Measurements from ENCODE around the gene LRP4.

The LRP4 gene

DNA sequence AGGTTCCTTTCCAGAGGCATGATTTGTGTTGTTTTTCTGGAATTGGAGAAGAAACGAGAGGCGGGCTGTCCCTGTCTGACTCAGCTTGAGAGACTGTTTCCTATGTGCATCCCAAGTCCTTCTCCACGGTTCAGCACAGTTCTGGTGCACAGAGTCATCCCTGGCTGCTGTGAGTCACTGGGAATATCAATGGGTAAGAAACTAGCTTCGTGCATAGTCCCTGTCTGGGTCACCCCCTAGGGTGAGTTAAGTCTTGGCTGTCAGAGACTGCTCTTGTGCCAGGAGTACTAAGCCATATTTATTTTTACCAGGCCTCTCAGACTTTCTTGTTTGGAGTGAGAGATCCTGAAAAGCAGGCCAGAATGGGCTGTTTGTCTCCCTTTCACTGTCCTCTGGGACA lies 2.4 kb upstream of the LRP4 start:
- DNase-seq, result no peak

DNA sequence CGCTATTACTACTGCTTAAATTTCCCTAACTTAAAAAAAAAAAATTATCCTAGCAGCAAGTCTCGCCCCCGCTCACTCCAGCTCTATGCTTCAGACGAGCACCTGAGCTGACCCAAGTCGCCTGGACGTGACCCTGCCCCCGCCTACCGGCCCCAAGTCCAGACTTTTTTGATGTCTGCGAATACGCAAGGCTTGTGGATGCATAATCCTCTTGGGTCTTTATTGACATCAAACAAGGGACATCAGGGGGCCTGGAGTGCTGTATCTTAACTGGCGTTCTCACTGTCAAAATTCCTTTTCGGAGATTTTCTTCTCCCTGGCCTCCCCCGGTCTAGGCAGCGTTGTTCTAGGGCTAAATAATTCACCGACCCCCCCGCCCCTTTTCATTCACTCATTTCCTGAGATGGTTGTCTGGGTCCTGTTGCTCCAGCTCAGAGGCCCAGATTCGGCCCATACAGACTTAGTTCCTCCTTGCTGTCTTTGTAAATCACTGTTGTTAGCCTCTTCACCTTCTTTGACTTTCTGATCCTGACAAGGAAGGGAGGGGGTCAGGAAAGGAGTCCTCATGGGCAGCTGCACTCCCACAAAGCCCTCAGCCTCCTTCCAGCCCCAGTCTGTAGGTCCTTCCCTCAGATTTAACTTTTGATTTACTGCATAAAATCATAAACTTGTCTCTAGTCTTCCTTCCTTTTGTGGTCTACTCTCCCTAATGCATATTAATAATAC lies 601 bp upstream of the LRP4 start:
- DNase-seq, result no peak

DNA sequence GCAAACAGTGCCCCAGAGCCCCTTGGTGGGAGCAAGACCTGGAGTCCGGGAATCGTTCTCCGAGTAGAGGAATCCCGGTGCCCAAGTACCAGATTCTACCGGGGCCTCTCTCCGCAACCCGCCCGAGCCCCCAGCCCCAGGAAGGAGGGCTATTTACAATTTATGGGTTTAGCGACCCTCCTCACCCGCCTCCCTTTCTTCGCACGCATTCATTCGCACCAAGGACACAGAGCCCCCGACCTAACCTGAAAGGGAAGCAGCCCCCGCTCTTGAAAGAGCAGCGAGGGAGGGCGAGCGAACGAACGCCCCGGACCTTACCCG lies 628 bp downstream of the LRP4 start:
- DNase-seq, result no peak

DNA sequence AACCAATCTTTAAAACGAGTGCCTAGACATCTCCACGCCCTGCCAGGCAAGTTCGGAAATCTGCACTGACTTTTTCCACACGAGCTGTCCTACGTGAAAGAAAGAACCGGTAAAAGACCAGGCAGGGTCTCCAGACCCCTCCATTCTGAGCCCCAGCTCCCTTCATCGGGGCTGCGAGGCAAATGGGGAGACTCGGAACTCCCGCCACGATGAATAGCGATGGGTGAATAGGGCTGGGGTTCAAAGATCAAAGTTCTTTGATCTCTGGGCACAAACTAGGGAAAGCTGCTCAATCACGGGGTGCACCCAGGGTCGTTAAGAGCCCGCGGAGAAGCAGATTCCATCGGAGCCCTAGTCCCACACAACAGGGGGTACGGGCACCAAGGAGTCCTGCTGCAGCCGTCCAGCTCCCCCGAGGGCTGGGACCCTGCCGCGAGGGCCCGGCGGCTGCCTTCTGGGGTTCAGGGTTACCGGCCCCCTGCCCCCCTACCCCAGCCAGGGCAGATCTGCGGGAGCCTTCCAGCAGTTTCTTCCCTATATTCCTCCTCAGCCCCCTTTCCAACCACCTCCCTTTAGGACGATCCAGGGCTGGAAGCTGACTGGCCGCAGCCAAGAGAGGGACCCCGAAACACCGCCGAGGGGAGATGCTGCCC lies 1.1 kb downstream of the LRP4 start:
- no peak for DNase-seq

DNA sequence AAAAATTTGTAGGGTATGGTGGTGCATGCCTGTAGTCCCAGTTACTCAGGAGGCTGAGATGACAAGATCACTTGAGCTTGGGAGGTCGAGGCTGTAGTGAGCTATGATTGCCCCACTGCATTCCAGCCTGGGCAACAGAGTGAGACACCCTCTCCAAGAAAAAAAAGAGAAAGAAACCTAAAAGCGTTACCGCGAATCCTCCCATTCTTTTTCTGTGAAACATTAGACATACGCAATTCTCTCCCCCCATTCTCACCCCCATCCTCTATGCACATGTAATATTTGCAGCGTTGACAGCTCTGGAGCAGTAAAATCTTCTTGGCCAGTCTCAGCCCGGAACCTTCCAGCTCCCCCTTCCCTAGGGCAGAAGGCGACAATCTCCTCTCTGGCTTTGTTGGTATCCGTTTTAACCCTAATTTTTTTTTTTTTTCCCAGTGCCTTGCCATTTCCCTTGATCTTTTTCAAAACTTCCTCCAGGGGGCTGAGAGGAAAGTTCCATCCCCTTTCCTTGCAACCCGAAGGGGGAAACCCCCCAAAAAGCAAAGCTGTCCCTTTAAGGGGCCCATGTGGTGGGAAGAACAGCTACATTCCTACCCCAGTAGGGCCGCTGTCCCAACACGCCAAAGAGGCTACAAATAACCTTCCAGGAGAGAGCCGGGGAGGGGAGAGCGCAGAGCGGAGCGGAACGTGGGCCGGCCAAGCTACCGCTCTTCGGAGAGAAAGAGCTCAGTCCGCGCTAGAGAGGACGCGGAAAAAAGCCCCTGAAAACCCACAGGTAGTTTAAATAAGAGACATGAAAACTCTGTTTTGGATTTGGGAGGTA lies 1.9 kb downstream of the LRP4 start:
- DNase-seq, result no peak

DNA sequence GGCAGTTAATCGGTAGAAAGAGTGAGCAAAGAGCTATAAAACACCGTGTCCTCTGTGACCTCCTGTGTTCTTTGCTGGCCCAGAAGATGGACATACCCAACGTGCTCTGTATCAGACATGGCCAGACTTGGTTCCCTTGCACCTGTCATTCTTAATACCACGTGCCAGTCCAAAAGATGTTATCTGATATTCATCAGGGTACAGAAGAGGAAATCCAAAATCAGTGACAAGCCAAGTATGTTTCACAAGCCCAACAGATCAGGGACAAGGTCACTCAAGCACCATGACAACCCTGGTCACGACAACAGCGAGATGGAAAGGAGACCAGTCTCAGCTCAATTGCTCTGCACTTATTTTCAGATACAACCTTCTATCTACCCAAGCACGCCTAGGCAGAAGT lies 3.4 kb downstream of the LRP4 start:
- DNase-seq, result no peak

DNA sequence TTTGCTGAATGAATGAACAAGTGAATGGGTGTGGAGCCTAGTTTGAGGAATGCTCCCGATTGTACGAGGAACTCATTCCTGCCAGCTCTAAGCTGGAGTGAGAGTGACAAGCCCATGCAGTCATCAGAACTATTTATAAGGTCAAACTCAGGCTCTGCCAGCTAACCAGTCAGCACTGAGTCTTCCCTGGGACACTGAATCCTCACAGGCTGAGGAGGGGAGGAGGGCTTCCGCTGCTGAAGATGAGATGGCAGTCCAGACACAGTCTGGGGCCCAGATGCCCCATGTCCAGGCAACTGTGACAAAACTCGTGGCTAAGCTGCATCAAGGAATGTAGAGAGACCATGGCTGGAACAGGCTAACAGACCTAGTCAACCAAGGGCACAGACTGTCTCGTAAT lies 4.0 kb downstream of the LRP4 start:
- no peak for DNase-seq

DNA sequence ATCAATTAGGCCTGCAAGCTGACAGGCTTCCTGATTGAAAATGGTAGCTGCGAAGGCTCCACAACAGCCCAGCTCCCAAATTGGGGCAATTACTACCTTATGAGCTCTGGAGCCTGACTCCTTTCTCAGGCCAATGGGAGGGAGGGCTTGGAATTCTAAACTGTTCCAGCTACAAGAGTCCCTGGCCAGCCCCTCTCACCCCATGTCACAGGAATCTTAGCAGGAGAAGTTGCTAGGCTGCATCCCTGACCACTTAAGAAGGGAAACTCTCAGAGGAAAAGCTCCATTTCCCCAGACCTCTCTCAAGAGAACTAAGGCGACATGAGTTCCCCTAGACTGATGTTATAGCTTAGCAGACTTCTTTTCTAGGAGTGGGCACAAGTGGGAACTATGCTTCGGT lies 4.9 kb downstream of the LRP4 start:
- DNase-seq, result no peak

DNA sequence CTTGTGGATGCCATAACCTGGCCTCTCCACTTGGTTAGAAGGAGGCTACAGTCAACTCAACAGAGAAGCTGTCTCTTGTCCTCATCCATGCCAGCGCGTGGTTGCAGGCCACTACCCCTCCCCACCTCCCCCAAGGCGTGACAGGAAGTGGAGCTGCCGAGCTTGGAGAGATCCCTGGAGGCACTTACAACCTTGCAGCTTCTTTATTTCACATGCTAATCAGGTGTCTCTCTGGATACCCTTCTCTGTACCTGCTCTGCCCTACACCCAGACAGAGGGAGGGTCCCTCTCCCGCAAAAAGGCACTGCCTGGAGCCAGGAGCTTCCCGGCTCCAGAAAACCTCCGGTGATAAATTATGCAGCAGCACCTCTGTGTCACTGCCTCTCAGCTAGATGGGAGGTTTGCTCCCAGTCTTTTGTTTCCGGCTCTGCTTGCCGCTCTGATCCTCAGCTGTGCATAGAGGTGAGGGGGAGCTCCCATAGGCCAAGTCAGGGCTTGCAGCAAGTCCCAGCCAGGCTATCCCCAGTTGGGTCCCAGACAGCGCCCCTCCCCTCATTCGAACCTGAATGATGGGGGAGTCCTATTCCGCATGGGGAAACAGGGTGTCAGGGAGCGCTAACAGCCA lies 5.7 kb downstream of the LRP4 start:
- no peak for DNase-seq

DNA sequence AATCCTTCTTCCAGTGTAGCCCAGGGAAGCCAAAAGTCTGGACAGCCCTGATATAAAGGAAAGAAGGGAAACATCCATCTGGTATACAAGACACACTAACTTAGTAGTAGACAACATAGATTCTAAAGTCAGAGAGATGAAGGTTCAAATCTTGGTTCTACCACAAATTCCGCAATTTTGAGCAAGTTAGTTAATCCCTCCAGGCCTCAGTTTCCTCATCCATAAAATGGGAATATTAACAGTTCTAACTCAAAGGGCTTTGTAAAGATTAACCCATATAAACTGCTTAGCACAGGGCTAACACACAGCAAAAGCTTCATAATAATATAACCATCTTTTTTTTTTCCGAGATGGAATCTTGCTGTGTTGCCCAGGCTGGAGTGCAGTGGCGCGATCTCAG lies 10.7 kb downstream of the LRP4 start:
- no peak for DNase-seq

DNA sequence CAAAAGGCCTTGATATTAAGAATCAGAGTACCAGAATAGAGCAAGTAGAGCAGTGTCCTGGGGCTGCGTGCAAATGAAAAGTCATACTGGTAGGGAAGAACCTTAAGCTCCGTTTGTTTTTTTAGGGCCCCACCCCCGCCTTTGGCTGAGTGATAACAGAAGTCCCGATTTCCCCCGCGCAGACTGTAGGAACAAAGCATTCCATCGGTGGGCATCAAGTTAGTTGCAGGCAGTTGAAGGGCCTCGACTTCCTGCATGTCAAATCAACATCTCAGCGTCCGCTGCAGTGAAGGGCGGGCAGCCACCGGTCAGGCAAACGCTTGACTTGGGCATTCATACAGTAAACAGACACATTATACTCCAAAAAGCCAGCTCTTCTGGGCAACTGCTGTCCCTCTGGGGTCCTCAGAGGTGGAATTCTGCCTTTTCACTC lies 11.7 kb downstream of the LRP4 start:
- DNase-seq, result no peak

DNA sequence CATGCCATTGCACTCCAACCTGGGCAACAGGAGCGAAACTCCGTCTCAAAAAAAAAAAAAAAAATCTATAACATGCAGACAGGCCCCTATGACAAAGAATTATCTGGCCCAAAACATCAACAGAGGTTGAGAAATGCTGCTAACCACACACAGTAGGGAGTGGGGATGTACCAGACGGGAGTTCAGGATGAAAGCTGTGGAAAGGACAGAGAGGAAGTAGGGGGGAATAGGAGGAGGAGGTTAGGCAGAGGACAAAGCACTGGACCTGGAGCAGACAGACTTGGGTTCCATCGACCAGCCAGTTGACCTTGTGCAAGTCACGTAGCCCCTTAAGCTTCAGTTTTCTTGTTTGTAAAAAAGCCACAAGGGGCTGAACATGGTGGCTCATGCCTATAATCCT lies 12.5 kb downstream of the LRP4 start:
- DNase-seq, result no peak

DNA sequence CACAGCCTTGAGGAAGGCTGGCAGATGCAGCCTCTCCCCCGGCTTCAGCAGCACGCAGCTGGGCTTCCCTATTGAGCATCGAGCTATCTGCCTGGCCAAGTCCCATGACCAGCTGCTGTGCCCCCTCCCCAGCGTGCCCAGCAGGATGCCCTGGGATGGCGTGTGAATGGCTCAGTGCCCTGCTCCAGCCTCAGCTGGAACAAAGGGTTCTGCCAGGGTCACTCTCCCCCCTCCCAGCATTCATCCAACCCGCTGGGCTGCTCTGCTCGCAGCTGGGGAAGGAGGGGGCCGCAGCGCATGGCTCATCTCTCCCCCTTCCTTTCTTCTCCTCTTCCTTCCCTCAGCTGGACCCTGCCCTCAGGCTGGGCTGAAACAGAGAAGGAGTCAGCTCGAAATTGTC lies 14.5 kb downstream of the LRP4 start:
- DNase-seq, result no peak

DNA sequence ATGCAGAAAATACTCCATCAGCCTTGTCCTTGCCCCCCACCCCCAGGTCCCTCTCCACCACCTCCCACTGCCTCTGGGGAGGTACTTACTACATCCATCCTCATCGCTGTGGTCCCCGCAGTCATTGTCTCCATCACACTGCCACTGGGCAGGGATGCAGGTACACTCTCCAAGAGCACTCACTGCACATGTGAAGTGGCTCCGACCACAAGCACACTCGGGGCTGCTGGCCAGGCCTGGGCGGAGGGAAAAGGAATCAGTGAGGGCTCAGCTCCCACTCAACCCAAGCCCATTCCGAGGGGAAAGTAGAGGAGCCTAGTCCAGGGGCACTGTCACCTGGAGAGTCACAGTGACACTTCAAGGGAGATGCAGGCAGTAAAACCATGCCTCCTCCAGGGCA lies 15.7 kb downstream of the LRP4 start:
- no peak for DNase-seq

DNA sequence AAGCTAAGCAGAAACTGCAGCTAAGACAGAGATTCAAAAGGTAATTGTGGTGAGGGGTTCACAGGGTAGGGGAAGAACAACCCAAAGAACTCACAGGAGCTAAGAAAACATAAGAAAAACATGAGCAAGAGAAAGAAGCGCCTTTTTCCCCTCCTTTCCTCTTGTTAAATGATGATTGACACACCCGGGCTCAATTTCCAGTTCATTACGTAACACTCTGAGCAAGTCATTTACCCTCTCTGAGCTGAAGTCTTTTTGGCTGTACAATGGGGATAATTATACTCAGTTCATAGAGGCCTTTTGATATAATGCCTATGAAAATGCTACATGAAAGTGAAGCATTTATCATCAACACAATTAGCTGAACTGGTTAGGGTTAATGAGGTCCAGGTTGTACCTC lies 17.2 kb downstream of the LRP4 start:
- DNase-seq, result no peak

DNA sequence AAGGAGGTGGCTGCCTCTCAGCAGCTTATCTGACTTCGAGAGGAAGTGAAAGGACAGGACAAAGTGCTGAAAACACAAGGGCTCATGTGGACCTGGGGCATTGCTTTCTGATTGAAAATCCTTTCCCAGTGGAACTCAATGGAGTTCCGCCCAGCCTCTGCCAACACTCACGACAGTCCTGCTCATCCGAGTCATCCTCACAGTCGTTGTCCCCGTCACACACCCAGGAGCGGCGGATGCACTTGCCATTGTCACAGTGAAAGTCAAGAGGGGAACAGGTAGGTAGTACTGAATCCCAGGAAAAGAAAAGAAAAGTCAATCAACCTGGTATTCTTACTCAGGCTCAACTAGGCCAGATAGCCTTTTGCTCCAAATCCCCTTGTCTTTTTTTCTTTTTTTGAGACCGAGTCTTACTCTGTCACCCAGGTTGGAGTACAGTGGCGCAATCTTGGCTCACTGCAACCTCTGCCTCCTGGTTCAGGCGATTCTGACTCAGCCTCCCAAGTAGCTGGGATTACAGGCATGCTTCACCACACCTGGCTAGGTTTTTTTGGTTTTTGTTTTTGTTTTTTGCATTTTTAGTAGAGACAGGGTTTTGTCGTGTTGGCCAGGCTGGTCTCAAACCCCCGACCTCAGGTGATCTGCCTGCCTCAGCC lies 18.1 kb downstream of the LRP4 start:
- DNase-seq, result no peak

DNA sequence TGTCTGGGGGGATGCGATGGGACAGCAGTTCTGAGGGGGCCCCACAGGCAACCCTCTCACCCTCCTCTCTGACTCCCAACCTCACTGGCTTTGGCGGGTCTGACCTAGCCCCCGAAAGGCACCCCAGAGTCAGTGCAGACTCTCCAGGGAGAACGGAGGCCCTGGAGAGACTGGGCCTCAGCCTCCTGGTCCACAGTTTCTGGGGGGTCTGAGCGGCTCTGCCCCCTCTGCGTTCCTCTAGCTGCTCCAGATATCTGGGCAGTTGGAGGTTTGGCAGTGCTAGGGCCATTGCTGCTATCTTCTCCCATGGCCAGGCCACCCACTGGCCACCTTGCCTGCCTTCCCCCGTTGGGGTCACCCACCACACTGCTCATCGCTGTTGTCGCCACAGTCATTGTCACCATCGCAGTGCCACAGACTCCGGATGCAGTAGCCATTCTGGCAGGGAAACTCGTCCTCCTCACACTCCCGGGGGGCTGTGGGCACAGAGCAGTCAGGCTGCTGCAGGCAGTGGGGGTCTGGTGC lies 18.8 kb downstream of the LRP4 start:
- no peak for DNase-seq

DNA sequence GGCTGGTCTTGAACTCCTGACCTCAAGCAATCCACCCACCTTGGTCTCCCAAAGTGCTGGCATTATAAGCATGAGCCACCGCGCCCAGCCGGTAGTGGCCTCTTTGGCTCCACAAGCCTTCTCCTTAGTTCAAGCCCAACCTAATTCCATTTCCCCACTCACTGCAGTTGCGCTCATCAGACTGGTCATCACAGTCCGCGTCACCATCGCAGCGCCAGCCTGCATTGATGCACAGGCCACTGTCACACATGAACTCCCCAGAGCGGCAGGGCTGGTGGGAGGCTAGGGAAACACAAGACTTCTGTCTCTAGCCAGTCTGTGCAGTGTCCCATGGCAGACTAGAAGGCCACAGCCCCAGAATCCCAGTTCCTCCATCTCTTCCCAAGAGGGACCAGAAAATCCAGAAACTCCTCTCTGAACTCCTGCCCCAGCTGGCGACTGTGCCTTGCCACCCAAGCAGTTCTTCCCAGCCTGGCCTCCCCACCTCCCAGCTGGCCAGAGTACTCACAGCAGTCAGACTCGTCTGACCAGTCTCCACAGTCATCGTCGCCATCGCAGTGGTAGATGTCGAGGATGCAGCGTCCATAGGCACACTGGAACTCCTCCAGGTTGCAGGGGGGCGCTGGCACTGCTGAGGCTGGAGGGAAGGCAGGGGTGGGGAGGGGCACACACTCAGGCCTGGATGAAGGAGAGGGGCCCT lies 19.8 kb downstream of the LRP4 start:
- no peak for DNase-seq

DNA sequence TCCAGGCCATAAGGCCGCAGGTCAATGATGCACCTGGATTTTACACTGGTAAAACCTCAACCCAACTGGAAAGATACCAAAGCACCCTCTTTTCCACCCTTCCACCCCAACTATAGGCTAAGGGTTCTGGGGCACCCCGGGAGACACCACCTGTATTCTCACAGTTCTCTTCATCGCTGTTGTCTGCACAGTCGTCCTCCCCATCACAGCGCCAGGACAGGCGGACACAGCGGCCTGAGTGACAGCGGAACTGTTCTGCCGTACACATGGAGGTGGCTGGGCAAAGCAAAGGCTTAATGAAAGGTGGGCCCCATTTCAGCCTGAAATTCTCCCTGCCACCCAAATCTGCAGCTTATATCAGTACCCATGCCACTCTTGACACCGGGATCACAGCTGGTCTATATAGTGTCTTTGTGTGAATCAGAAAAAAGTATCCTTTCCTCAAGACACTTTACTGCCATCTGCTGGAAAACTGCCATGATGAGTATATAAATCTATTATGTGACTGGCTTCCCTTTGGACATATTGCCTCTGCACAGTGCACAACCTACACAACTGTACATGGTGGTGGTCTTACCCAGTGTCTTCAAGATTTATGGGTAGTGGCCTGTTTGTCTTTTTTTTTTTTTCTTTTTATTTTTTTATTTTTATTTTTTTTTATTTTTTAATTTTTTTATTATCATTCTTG lies 21.5 kb downstream of the LRP4 start:
- peak; percentile 40 to 50 for DNase-seq

DNA sequence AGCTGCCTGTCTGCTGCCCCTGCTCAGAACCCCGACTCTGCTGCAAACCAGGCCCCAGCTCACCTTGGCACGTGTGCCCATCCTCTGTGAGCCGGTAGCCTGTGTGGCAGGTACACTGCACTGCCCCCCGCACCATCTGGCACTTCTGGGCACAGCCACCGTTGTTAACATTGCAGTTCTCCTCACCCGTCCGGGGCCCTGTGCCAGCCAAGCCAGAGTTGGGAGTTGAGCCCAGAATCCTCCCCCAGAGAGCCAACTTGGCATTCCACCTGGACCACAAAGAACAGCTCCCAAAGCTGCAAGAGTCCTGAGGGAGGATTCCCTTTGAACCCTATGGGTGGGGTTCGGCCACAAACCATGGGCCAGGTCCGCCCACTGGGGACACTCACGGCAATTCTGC lies 22.5 kb downstream of the LRP4 start:
- no peak for DNase-seq

DNA sequence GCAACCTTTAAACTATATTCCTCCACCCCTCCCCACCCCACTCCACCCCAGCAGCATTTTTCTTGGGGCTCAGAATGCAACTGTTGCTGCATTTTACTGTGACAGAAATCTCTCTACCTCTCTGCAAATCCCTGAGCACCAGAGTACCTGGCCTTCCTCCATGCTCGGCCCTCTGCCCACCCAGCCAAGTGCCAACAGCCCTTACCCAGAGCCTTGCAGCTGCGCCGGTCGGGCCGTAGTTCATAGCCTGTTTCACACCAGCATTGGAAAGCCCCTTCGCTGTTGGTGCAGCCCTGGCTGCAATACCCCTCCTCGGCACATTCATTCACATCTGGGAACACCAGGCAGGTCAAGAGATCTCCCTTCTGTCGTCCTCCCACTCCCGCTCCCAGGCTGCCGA lies 23.4 kb downstream of the LRP4 start:
- no peak for DNase-seq

DNA sequence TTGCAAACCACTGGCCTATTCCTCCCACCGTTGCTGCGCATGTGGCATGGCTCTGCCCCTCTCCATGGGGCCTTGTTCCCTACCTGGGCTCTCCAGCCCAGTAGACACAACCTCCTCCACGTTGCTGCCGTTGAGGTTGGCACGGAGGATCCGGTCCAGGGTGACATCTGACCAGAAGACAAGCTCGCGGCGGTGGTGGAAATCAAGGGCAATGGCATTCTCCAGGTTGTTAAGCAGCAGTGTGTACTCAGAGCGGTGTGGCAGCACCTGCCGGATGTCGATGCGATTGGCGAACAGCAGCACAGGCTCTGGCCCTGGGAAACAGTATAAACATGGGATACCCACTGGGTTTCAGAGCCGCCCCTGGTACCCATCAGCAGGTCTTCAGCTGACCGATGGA lies 23.8 kb downstream of the LRP4 start:
- DNase-seq, result no peak
